Liver (tissue), 3 donors: ENCODE measurements around the gene SRRM3.
A peak's percentile ranks its signal among the peaks of the same experiment; 100 is the strongest.

Experiments
- ATF3 ChIP-seq: IDR thresholded peaks from 2 replicates; pipeline ENCODE4 v1.6.1; 2016; ENCODE audit warnings: antibody characterized with exemption
- CTCF ChIP-seq: fragments of 150-350 bp; IDR thresholded peaks from 2 replicates; pipeline ENCODE4 v1.5.1; 2017; ENCODE audit warnings: improper control_type of control experiment, low read depth, low read length; ENCODE audit not compliant: missing input control
- FOXA1 ChIP-seq: IDR thresholded peaks from 2 replicates; pipeline ENCODE4 v1.6.1; 2016; ENCODE audit warnings: antibody characterized with exemption
- HNF4A ChIP-seq, 2 donors: conservative IDR thresholded peaks; 2 replicates each; pipeline ENCODE4 v1.6.1; 2016; ENCODE audit warnings: antibody characterized with exemption in 2 of 2, mild to moderate bottlenecking in 2 of 2
- JUND ChIP-seq, 2 donors: IDR thresholded peaks; 2 replicates each; pipeline ENCODE4 v1.6.1; 2016; ENCODE audit warnings: antibody characterized with exemption in 2 of 2
- MAX ChIP-seq: IDR thresholded peaks from 2 replicates; pipeline ENCODE4 v1.6.1; 2016; ENCODE audit warnings: antibody characterized with exemption
- REST ChIP-seq: IDR thresholded peaks from 2 replicates; pipeline ENCODE4 v1.6.1; 2016; ENCODE audit warnings: antibody characterized with exemption, mild to moderate bottlenecking
- RXRA ChIP-seq, 2 donors: IDR thresholded peaks; 2 replicates each; pipeline ENCODE4 v1.6.1; 2017 to 2018; ENCODE audit warnings: antibody characterized with exemption in 2 of 2, mild to moderate bottlenecking in 1 of 2
- SP1 ChIP-seq: IDR thresholded peaks from 2 replicates; pipeline ENCODE4 v1.6.1; 2018; ENCODE audit warnings: antibody characterized with exemption, mild to moderate bottlenecking
- TAF1 ChIP-seq: conservative IDR thresholded peaks from 2 replicates; pipeline ENCODE4 v1.6.1; 2016; ENCODE audit warnings: antibody characterized with exemption, mild to moderate bottlenecking
- donor health status: healthy.
- donor health status: healthy.

- TF ChIP-seq TAF1, result peak; percentile 18
- peak; percentile 50 for TF ChIP-seq CTCF
- peak; percentile 72 for TF ChIP-seq MAX
- TF ChIP-seq SP1, result peak; percentile 76
- TF ChIP-seq ATF3, result no peak
- peak; percentile 69 for TF ChIP-seq HNF4A (conservative IDR thresholded peaks at IDR 0.05)
- TF ChIP-seq REST, result peak; percentile 76
- TF ChIP-seq RXRA (IDR thresholded peaks at IDR 0.05), result peak; percentile 74 to 78
- TF ChIP-seq JUND (IDR thresholded peaks at IDR 0.05), result peak in 1 of 2 donors; percentile 44
- no peak for TF ChIP-seq FOXA1
Observed at GRCh38 chr7:76318488-76319353, 117.0 kb downstream of the SRRM3 start.
